HCT116 (cell line): ENCODE data around the gene NAPEPLD.

Source experiments
- EZH2 ChIP-seq: fragments of 200-600 bp; sonication (generic); IDR thresholded peaks from 2 replicates; pipeline ENCODE4 v1.6.1; 2017; ENCODE audit warnings: antibody characterized with exemption, mixed run types
- SRF ChIP-seq: IDR thresholded peaks from 2 replicates; pipeline ENCODE4 v1.6.1; 2012; ENCODE audit warnings: low read depth
- TF ChIP-seq, protein P1 (sequence below), 3 experiments: fragments of 200-600 bp in 1 of 3; sonication (generic) in 1 of 3; IDR thresholded peaks in 2 of 3; conservative IDR thresholded peaks in 1 of 3; 2 replicates each; pipeline ENCODE4 v1.5.1; 2012 to 2017; ENCODE audit warnings: low read depth in 2 of 3, low read length in 2 of 3, antibody characterized with exemption in 1 of 3, borderline replicate concordance in 1 of 3, control low read depth in 1 of 3, mild to moderate bottlenecking in 1 of 3, mixed read lengths in 1 of 3, mixed run types in 1 of 3, moderate library complexity in 1 of 3; ENCODE audit not compliant: insufficient read depth in 1 of 3
- TF ChIP-seq, protein P2 (sequence below): IDR thresholded peaks from 2 replicates; pipeline ENCODE4 v1.6.1; 2012

DNA sequence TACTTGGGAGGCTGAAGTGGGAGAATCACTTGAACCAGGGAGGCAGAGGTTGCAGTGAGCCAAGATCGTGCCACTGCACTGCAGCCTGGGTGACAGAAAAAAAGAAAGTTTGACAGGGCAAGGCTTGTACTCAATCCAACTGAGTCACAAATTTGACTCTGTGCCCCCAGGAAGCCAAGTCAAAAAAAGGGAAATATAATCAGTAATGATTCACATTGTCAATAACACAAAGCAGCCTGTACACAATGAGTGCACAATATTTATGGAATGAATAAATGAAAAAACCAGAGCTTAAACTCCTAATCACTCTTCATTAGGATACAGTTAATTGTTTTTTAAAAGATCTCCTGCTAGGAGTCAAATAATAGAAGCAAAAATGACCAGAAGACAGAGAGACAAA, 6.4 kb downstream of the NAPEPLD start:
- TF ChIP-seq, protein P1, sequence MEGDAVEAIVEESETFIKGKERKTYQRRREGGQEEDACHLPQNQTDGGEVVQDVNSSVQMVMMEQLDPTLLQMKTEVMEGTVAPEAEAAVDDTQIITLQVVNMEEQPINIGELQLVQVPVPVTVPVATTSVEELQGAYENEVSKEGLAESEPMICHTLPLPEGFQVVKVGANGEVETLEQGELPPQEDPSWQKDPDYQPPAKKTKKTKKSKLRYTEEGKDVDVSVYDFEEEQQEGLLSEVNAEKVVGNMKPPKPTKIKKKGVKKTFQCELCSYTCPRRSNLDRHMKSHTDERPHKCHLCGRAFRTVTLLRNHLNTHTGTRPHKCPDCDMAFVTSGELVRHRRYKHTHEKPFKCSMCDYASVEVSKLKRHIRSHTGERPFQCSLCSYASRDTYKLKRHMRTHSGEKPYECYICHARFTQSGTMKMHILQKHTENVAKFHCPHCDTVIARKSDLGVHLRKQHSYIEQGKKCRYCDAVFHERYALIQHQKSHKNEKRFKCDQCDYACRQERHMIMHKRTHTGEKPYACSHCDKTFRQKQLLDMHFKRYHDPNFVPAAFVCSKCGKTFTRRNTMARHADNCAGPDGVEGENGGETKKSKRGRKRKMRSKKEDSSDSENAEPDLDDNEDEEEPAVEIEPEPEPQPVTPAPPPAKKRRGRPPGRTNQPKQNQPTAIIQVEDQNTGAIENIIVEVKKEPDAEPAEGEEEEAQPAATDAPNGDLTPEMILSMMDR (IDR thresholded peaks at IDR 0.05 in 2 of 3, conservative IDR thresholded peaks at IDR 0.05 in 1 of 3; ENCODE audit: borderline replicate concordance in 1 of 3, insufficient read depth in 1 of 3, low read depth in 2 of 3, low read length in 2 of 3) = no peak
- TF ChIP-seq SRF (no peak), EZH2 (no peak)
- TF ChIP-seq, protein P2, sequence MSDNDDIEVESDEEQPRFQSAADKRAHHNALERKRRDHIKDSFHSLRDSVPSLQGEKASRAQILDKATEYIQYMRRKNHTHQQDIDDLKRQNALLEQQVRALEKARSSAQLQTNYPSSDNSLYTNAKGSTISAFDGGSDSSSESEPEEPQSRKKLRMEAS = no peak
